ENCODE results near the gene MSL1.

DNA sequence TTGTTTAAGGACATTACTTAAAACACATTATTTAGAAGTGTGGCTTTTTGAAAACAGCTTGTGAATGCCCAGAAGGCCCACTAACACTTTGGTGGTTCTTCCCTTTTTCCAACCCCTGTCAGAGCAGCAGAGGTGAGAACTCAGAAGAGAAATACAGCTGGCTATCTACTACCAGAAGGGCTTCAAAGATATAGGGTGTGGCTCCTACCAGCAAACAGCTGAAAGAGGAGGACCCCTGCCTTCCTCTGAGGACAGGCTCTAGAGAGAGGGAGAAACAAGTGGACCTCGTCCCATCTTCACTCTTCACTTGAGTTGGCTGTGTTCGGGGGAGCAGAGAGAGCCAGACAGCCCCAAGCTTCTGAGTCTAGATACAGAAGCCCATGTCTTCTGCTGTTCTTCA is 48.6 kb downstream of the MSL1 start:
- TF ChIP-seq, protein P1, sequence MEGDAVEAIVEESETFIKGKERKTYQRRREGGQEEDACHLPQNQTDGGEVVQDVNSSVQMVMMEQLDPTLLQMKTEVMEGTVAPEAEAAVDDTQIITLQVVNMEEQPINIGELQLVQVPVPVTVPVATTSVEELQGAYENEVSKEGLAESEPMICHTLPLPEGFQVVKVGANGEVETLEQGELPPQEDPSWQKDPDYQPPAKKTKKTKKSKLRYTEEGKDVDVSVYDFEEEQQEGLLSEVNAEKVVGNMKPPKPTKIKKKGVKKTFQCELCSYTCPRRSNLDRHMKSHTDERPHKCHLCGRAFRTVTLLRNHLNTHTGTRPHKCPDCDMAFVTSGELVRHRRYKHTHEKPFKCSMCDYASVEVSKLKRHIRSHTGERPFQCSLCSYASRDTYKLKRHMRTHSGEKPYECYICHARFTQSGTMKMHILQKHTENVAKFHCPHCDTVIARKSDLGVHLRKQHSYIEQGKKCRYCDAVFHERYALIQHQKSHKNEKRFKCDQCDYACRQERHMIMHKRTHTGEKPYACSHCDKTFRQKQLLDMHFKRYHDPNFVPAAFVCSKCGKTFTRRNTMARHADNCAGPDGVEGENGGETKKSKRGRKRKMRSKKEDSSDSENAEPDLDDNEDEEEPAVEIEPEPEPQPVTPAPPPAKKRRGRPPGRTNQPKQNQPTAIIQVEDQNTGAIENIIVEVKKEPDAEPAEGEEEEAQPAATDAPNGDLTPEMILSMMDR (conservative IDR thresholded peaks at IDR 0.05 in 1 of 2, IDR thresholded peaks at IDR 0.05 in 1 of 2; ENCODE audit: low read depth in 1 of 2, low read length in 2 of 2): no peak
- no peak for TF ChIP-seq EZH2 (IDR thresholded peaks at IDR 0.05; ENCODE audit: low read length, missing control alignments)
